ENCODE data around the gene AK8. TPM values are rescaled to one million over a fixed set of nuclear protein-coding genes. Genes with fewer than 3 reads are reported as not detected.

Gene AK8
- polyA plus RNA-seq, 3 donors: 0.08 TPM; not detected in 2

DNA sequence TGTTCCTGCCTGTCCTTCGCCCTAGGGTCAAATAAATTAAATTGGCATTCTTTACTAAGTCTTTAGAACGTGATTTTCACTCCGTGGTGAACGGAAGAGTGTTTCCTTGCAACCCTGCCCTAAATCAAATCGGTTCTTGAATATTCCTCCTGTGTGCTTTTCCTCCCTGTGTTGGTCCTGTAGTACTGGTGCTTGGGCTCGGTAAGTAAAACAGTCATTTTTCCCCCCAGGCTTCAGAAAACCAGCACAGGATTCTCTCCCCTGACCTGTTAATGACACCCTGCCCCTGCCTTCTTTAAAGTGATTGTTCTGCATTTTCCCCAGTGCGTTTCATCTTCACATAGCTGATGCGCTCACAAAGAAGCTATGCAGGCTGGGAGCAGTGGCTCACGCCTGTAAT lies 96.0 kb downstream of the AK8 start:
- TF ChIP-seq, protein P1, sequence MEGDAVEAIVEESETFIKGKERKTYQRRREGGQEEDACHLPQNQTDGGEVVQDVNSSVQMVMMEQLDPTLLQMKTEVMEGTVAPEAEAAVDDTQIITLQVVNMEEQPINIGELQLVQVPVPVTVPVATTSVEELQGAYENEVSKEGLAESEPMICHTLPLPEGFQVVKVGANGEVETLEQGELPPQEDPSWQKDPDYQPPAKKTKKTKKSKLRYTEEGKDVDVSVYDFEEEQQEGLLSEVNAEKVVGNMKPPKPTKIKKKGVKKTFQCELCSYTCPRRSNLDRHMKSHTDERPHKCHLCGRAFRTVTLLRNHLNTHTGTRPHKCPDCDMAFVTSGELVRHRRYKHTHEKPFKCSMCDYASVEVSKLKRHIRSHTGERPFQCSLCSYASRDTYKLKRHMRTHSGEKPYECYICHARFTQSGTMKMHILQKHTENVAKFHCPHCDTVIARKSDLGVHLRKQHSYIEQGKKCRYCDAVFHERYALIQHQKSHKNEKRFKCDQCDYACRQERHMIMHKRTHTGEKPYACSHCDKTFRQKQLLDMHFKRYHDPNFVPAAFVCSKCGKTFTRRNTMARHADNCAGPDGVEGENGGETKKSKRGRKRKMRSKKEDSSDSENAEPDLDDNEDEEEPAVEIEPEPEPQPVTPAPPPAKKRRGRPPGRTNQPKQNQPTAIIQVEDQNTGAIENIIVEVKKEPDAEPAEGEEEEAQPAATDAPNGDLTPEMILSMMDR (IDR thresholded peaks at IDR 0.05): no peak
- Histone ChIP-seq H3K36me3 (replicated peaks in 1 of 2; ENCODE audit: control insufficient read depth in 1 of 2, insufficient read depth in 2 of 2, low read length in 2 of 2) (no peaks in the 10 kb centered on the region), H3K4me3 (replicated peaks in 1 of 3; ENCODE audit: low read depth in 2 of 3, low read length in 3 of 3) (no peak overlapping the region), H3K27ac (ENCODE audit: low read depth in 1 of 2, low read length in 2 of 2) (no peak overlapping the region), H3K79me2 (ENCODE audit: insufficient read depth, low read length) (no peaks in the 10 kb centered on the region), H3K4me2 (replicated peaks; ENCODE audit: extremely low read depth, low read length, poor library complexity, severe bottlenecking) (no peak overlapping the region), H3K9me3 (replicated peaks in 1 of 2; ENCODE audit: control insufficient read depth in 1 of 2, insufficient read depth in 1 of 2, low read length in 2 of 2) (no peaks in the 10 kb centered on the region), H3K4me1 (ENCODE audit: control insufficient read depth in 1 of 2, insufficient read depth in 2 of 2, low read length in 2 of 2) (peaks cover 0 to 3% of the 10 kb centered on the region in 2 donors), H4K20me1 (ENCODE audit: insufficient read depth, low read length) (no peaks in the 10 kb centered on the region), H3K9ac (ENCODE audit: insufficient read depth, low read length, poor library complexity, severe bottlenecking) (no peak overlapping the region), H2AFZ (ENCODE audit: insufficient read depth, low read depth, low read length, poor library complexity, severe bottlenecking) (no peak overlapping the region), H3K27me3 (ENCODE audit: control insufficient read depth in 2 of 2, insufficient read depth in 2 of 2, low read length in 2 of 2) (peaks cover 2 to 8% of the 10 kb centered on the region in 2 donors)
- no peaks in the 10 kb centered on the region for H3K36me3 Mint-ChIP-seq
- H3K9me3 Mint-ChIP-seq: peaks cover 0 to 8% (median 0%) of the 10 kb centered on the region in 7 donors
- no peak for DNase-seq
- intact Hi-C loops (cut with micrococcal nuclease): no loop called here
- peaks cover 11 to 17% (median 15%) of the 10 kb centered on the region in 3 donors for H3K27me3 Mint-ChIP-seq (ENCODE audit: low read depth in 3 of 3)
- no peak overlapping the region for H3K4me3 Mint-ChIP-seq
- WGBS (ENCODE audit: insufficient coverage): 88% methylated on average over 7 of the region's 9 CpGs
- peaks cover 6% of the 10 kb centered on the region for H3K4me1 Mint-ChIP-seq
- no peak overlapping the region for H3K27ac Mint-ChIP-seq

DNA sequence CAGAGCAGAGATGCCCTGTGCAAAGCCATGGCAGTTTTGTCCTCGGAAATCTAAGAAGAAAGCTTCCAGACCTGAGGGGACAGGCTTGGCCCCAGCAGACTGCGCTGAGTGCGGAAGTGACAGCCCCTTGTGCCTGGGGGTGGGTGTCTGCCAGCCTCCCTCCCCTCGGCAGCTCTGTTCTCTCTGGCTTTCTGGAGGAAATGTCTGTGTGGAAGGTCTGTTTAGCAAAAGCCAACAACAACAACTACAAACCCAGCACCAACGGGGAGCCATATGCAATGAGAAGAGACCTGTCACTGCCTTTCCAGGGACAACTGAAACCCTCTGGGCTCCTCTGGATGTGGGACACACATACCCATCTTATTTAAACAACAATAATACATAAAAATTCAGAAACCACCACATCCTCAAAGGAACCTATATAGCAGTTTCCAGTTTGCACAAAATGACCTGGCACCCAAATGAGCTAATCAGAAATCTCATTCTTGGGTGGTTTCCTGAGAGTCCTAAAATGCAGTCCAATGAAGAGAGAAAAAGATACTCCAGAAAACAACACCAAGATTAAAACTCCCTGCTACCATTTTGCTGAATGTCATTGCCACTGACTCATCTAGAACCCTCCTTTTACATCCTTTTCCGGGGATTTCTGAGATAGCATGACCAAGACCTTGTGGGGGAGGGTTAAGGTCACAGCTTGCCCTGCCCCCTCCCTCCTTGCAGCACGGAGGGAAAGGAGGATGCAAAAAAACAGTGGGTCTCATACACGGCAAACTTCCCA lies 97.7 kb downstream of the AK8 start:
- Mint-ChIP-seq H3K4me1 (peaks cover 6% of the 10 kb centered on the region), H3K27ac (no peak overlapping the region), H3K9me3 (peaks cover 0 to 8% (median 0%) of the 10 kb centered on the region in 7 donors), H3K4me3 (peak overlapping the region in 1 of 2 donors; percentile 18), H3K27me3 (ENCODE audit: low read depth in 3 of 3) (peaks cover 11 to 15% (median 11%) of the 10 kb centered on the region in 3 donors), H3K36me3 (no peaks in the 10 kb centered on the region)
- no peaks in the 10 kb centered on the region for H4K20me1 ChIP-seq (ENCODE audit: insufficient read depth, low read length)
- no peaks in the 10 kb centered on the region for H3K9me3 ChIP-seq (replicated peaks in 1 of 2; ENCODE audit: control insufficient read depth in 1 of 2, insufficient read depth in 1 of 2, low read length in 2 of 2)
- no peaks in the 10 kb centered on the region for H3K79me2 ChIP-seq (ENCODE audit: insufficient read depth, low read length)
- H3K27me3 ChIP-seq (ENCODE audit: control insufficient read depth in 2 of 2, insufficient read depth in 2 of 2, low read length in 2 of 2): peaks cover 2 to 4% of the 10 kb centered on the region in 2 donors
- H2AFZ ChIP-seq (ENCODE audit: insufficient read depth, low read depth, low read length, poor library complexity, severe bottlenecking): peak overlapping the region; percentile 56
- intact Hi-C loops (cut with micrococcal nuclease): no loop called here
- H3K36me3 ChIP-seq (replicated peaks in 1 of 2; ENCODE audit: control insufficient read depth in 1 of 2, insufficient read depth in 2 of 2, low read length in 2 of 2): no peaks in the 10 kb centered on the region
- WGBS (ENCODE audit: insufficient coverage): 40% methylated on average over 3 of the region's 8 CpGs
- H3K4me2 ChIP-seq (replicated peaks; ENCODE audit: extremely low read depth, low read length, poor library complexity, severe bottlenecking): peak overlapping the region; percentile 3
- H3K9ac ChIP-seq (ENCODE audit: insufficient read depth, low read length, poor library complexity, severe bottlenecking): no peak overlapping the region
- H3K4me3 ChIP-seq (replicated peaks in 1 of 3; ENCODE audit: low read depth in 2 of 3, low read length in 3 of 3): no peak overlapping the region
- no peak for DNase-seq
- no peak overlapping the region for H3K27ac ChIP-seq (ENCODE audit: low read depth in 1 of 2, low read length in 2 of 2)
- TF ChIP-seq, protein P1 (IDR thresholded peaks at IDR 0.05): no peak
- peaks cover 0 to 3% of the 10 kb centered on the region in 2 donors for H3K4me1 ChIP-seq (ENCODE audit: control insufficient read depth in 1 of 2, insufficient read depth in 2 of 2, low read length in 2 of 2)
